Central memory CD8-positive, alpha-beta T cell (primary cell): ENCODE measurements around the gene BHLHA9.
A peak's percentile ranks its signal among the peaks of the same experiment; 100 is the strongest.

Experiments
- ATAC-seq: fragments of 150-1000 bp; cut with Tn5 transposase; replicated peaks from 2 replicates; pipeline ENCODE4 v1.10.0; 2022; ENCODE audit warnings: mild to moderate bottlenecking, moderate FRiP score, moderate number of reproducible peaks; ENCODE audit not compliant: poor library complexity, severe bottlenecking; ENCODE audit errors: extremely low read depth
- DNase-seq, 2 donors: peaks; one replicate each; pipeline ENCODE4 v3.0.0; 2021; ENCODE audit warnings: low spot score in 2 of 2
- H3K27ac Mint-ChIP-seq: one replicate; pipeline ENCODE4 v1.8.0; 2022; ENCODE audit warnings: low read depth, mild to moderate bottlenecking, moderate library complexity, mixed read lengths
- H3K27me3 Mint-ChIP-seq: one replicate; pipeline ENCODE4 v1.8.0; 2022; ENCODE audit warnings: mixed read lengths
- H3K36me3 Mint-ChIP-seq: one replicate; pipeline ENCODE4 v1.8.0; 2022; ENCODE audit warnings: mild to moderate bottlenecking, moderate library complexity, mixed read lengths; ENCODE audit not compliant: insufficient read depth
- H3K4me1 Mint-ChIP-seq: one replicate; pipeline ENCODE4 v1.8.0; 2022; ENCODE audit warnings: mixed read lengths
- H3K4me3 Mint-ChIP-seq: one replicate; pipeline ENCODE4 v1.8.0; 2022; ENCODE audit warnings: mild to moderate bottlenecking, moderate library complexity, mixed read lengths
- H3K9me3 Mint-ChIP-seq: one replicate; pipeline ENCODE4 v1.8.0; 2022; ENCODE audit warnings: mixed read lengths

Gene BHLHA9

DNA sequence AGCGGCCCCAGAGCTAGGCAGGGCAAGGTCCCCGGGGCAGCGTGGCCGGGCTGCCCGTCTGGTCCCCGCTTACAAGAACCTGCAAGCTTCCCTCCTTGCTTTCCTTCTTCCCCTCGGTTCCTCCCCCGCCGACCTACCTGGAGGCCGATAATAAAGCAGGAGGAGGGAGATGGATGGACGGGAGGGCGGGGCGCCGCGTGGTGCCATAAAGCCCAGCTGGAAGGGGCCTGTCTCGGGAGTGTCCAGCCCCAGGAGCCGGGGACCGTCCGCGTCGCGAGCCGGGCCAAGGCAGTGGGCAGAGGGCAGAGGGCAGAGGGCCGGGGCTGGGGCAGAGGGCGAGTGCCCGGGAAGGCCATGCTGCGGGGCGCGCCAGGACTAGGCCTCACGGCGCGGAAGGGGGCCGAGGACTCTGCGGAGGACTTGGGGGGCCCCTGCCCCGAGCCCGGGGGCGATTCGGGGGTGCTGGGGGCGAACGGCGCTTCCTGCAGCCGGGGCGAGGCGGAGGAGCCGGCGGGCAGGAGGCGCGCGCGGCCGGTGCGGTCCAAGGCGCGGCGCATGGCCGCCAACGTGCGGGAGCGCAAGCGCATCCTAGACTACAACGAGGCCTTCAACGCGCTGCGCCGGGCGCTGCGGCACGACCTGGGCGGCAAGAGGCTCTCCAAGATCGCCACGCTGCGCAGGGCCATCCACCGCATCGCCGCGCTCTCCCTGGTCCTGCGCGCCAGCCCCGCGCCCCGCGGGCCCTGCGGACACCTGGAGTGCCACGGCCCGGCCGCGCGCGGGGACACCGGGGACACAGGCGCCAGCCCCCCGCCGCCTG, at the start of gene BHLHA9:
Gene BHLHA9 (plus strand): TSS at position 235 of the 820 bp plus-strand sequence. CDS start 120 bp downstream, at position 355.
- H3K9me3 Mint-ChIP-seq: no peaks in the 10 kb centered on the region
- H3K27me3 Mint-ChIP-seq: peaks cover 13% of the 10 kb centered on the region
- peaks cover 2% of the 10 kb centered on the region for H3K36me3 Mint-ChIP-seq
- H3K4me1 Mint-ChIP-seq: peaks cover 11% of the 10 kb centered on the region
- no peak within 1 kb of the TSS for H3K27ac Mint-ChIP-seq
- H3K4me3 Mint-ChIP-seq: peak within 1 kb of the TSS; percentile 87
- DNase-seq (no peak), ATAC-seq (no peak)

- no peak for DNase-seq
- ATAC-seq: no peak
- H3K4me3 Mint-ChIP-seq: no peak overlapping the region
- no peaks in the 10 kb centered on the region for H3K4me1 Mint-ChIP-seq
- no peak overlapping the region for H3K27ac Mint-ChIP-seq
- no peaks in the 10 kb centered on the region for H3K9me3 Mint-ChIP-seq
- H3K27me3 Mint-ChIP-seq: peaks cover 9% of the 10 kb centered on the region
- peaks cover 1% of the 10 kb centered on the region for H3K36me3 Mint-ChIP-seq
These were observed 49.0 kb upstream of the BHLHA9 start for GRCh38 chr17:1221209-1221608.

GRCh38 chr17:1222321-1222720, 47.9 kb upstream of the BHLHA9 start:
- ATAC-seq: no peak
- no peak for DNase-seq
- peaks cover 1% of the 10 kb centered on the region for H3K36me3 Mint-ChIP-seq
- no peak overlapping the region for H3K4me3 Mint-ChIP-seq
- no peak overlapping the region for H3K27ac Mint-ChIP-seq
- peaks cover under 1% of the 10 kb centered on the region for H3K27me3 Mint-ChIP-seq
- H3K9me3 Mint-ChIP-seq: no peaks in the 10 kb centered on the region
- H3K4me1 Mint-ChIP-seq: no peaks in the 10 kb centered on the region

GRCh38 chr17:1223662-1224061, 46.6 kb upstream of the BHLHA9 start:
- peaks cover 10% of the 10 kb centered on the region for H3K4me1 Mint-ChIP-seq
- no peak overlapping the region for H3K4me3 Mint-ChIP-seq
- H3K9me3 Mint-ChIP-seq: no peaks in the 10 kb centered on the region
- no peak overlapping the region for H3K27ac Mint-ChIP-seq
- DNase-seq (no peak), ATAC-seq (no peak)
- H3K36me3 Mint-ChIP-seq: peaks cover 2% of the 10 kb centered on the region
- peaks cover 13% of the 10 kb centered on the region for H3K27me3 Mint-ChIP-seq

- Mint-ChIP-seq H3K36me3 (peaks cover 1% of the 10 kb centered on the region), H3K4me1 (peaks cover 10% of the 10 kb centered on the region), H3K9me3 (no peaks in the 10 kb centered on the region), H3K27me3 (peaks cover 13% of the 10 kb centered on the region), H3K27ac (no peak overlapping the region), H3K4me3 (no peak overlapping the region)
- no peak for DNase-seq
- no peak for ATAC-seq
These were observed 45.9 kb upstream of the BHLHA9 start for GRCh38 chr17:1224330-1224729.

- ATAC-seq: no peak
- Mint-ChIP-seq H3K4me1 (peaks cover 17% of the 10 kb centered on the region), H3K36me3 (peaks cover 5% of the 10 kb centered on the region), H3K27me3 (peaks cover 24% of the 10 kb centered on the region), H3K4me3 (no peak overlapping the region), H3K9me3 (no peaks in the 10 kb centered on the region), H3K27ac (no peak overlapping the region)
- DNase-seq: no peak
These were observed 43.9 kb upstream of the BHLHA9 start for GRCh38 chr17:1226308-1226707.

DNA sequence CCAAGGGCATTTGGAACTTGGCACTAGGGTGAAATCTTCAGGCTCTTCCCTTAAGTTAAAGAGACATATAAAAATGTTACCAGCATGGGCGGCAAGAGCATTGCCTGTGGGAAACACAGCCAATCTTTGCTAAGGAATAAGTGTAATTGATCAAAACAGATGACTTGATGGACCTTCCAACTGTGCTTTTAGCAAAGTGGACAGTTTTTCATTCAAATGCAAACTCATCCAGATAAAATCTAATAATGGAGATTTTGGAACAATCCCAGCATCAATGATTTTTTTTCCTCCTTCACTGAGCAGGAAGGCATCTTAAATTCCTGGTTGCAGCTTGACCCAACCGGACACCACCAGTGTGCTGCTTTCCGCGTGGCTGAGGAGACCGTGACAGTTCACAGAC, 42.9 kb upstream of the BHLHA9 start:
- Mint-ChIP-seq H3K36me3 (peaks cover 7% of the 10 kb centered on the region), H3K4me1 (peaks cover 23% of the 10 kb centered on the region), H3K27ac (no peak overlapping the region), H3K9me3 (no peaks in the 10 kb centered on the region), H3K4me3 (peak overlapping the region; percentile 86), H3K27me3 (peaks cover 34% of the 10 kb centered on the region)
- DNase-seq: no peak
- ATAC-seq: no peak

GRCh38 chr17:1227917-1228780, 42.1 kb upstream of the BHLHA9 start:
- ATAC-seq (peak; percentile 36), DNase-seq (peak in 1 of 2 donors; percentile 21)
- H3K27me3 Mint-ChIP-seq: peaks cover 42% of the 10 kb centered on the region
- H3K4me3 Mint-ChIP-seq: peak overlapping the region; percentile 86
- no peaks in the 10 kb centered on the region for H3K9me3 Mint-ChIP-seq
- peaks cover 23% of the 10 kb centered on the region for H3K4me1 Mint-ChIP-seq
- H3K27ac Mint-ChIP-seq: peak overlapping the region; percentile 86
- peaks cover 7% of the 10 kb centered on the region for H3K36me3 Mint-ChIP-seq

DNA sequence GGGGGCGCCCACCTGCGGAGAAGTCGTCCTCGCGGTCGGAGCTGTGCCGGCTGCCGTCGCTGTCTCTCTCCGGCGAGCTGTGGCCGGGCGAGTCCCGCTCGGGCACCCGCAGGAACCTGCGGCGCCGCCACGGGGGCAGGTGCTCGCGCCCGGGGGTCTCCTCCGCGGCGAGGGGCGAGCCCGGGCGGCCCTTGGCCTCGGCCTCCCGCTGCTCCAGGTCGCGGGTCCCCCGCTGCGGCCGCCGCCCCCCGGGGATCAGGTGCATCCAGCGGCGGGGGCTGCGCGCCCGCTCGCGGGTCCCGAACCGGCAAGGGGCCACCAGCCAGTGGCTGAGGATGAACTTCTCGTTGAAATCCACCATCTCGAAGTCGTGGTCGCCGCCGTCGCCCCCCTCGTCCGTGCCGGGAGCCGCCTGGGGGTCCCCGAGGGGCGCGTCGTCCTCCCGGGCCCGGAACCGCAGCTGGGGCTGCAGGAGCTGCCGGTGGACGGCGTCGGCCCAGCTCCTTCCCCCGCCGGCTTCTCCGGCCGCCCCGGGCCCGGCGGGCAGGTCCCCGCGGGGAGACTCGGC, 41.4 kb upstream of the BHLHA9 start:
- no peaks in the 10 kb centered on the region for H3K9me3 Mint-ChIP-seq
- H3K27ac Mint-ChIP-seq: no peak overlapping the region
- peaks cover 23% of the 10 kb centered on the region for H3K4me1 Mint-ChIP-seq
- H3K27me3 Mint-ChIP-seq: peaks cover 47% of the 10 kb centered on the region
- ATAC-seq: peak; percentile 12
- no peak for DNase-seq
- H3K36me3 Mint-ChIP-seq: peaks cover 7% of the 10 kb centered on the region
- H3K4me3 Mint-ChIP-seq: peak overlapping the region; percentile 86

- Mint-ChIP-seq H3K27ac (peak overlapping the region; percentile 92), H3K27me3 (peaks cover 52% of the 10 kb centered on the region)
These were observed 40.8 kb upstream of the BHLHA9 start for GRCh38 chr17:1229349-1229899.

DNA sequence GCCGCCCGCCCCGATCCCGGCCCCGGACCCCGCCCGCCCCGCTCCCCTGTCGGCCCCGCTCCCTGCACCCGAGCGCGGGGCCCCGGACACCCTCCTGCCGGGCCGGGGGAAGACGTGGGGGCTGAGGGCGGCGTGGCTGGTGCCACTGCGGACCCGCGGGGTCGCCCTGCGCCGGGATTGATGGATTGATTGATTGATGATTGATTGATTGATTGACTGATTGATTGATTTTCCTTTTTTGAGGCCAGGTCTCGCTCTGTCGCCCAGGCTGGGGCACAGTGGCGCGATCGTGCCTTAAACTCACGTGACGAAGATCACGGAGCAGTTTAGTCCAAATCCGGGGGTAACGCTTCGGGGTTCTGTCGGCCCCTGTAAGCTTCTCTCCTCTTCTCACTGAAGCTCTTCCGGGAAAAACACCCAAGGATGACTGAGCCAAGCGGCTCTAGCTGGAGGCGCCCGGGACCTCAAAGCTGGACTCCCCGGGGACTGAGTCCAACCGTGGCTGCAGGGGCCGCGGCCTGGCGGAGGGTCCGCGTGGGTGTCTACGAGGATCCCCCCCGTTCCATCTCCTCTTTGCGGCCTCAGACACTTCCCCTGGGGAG, 40.2 kb upstream of the BHLHA9 start:
- ATAC-seq: no peak
- H3K27me3 Mint-ChIP-seq: peaks cover 55% of the 10 kb centered on the region
- H3K9me3 Mint-ChIP-seq: no peaks in the 10 kb centered on the region
- H3K27ac Mint-ChIP-seq: peak overlapping the region; percentile 92
- peak overlapping the region; percentile 90 for H3K4me3 Mint-ChIP-seq
- no peak for DNase-seq
- peaks cover 7% of the 10 kb centered on the region for H3K36me3 Mint-ChIP-seq
- H3K4me1 Mint-ChIP-seq: peaks cover 23% of the 10 kb centered on the region

More at GRCh38 chr17:1229349-1229899, 40.8 kb upstream of the BHLHA9 start:
- Mint-ChIP-seq H3K4me3 (peak overlapping the region; percentile 90), H3K9me3 (no peaks in the 10 kb centered on the region), H3K4me1 (peaks cover 23% of the 10 kb centered on the region), H3K36me3 (peaks cover 7% of the 10 kb centered on the region)
- ATAC-seq: peak; percentile 27
- peak in 1 of 2 donors; percentile 24 for DNase-seq

DNA sequence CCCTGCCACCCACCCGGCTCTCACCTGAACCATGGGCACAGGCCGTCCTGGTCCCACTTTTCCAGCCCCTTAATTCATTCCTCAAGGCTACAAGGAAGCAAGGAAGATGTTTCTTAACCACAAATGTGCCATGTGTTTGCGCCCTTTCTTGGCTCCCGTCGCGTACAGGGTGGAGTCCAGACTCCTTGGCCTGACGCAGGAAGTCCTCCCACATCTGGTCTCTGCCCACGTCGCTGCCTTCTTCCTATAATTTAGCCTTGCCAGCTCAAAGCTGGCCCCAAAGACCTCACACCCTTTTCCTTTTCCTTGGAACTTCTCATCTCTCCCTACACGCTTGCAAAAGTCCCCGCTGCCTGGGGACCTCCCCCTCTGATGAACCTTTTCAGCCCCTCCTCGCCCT, 38.8 kb upstream of the BHLHA9 start:
- H3K4me1 Mint-ChIP-seq: peaks cover 23% of the 10 kb centered on the region
- no peak for ATAC-seq
- DNase-seq: no peak
- H3K27me3 Mint-ChIP-seq: peaks cover 55% of the 10 kb centered on the region
- peak overlapping the region; percentile 50 for H3K4me3 Mint-ChIP-seq
- H3K27ac Mint-ChIP-seq: no peak overlapping the region
- peaks cover 7% of the 10 kb centered on the region for H3K36me3 Mint-ChIP-seq
- H3K9me3 Mint-ChIP-seq: no peaks in the 10 kb centered on the region
